Measurements from ENCODE around the gene VEZT.
"Not testable (repeated sequence)": the region's sequence is repeated elsewhere in the genome, so short reads cannot be mapped to it uniquely, and the experiment has no call there.

Gene VEZT

GRCh38 chr12:95224202-95225170, 6.9 kb downstream of the VEZT start:
- no peak for DNase-seq (ENCODE audit: low spot score)

GRCh38 chr12:95225645-95226212, 8.1 kb downstream of the VEZT start:
- DNase-seq (ENCODE audit: low spot score) = no peak

GRCh38 chr12:95227818-95228356, 10.3 kb downstream of the VEZT start:
- DNase-seq (ENCODE audit: low spot score) = no peak

DNA sequence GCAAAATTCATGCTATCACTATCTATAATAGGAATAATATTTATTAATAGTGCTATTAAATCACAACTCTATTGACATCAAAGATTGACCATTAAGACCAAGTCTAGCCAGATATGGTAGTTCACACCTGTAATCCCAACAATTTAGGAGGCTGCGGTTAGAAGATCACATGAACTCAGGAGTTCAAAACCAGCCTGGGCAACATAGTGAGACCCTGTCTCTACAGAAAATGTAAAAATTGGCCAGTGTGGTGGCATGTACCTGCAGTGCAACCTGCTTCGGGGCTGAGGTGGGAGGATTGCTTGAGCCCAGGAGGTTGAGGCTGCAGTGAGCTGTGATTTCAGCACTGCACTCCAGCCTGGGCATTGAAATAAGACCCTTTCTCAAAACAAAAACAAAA, 11.0 kb downstream of the VEZT start:
- DNase-seq (ENCODE audit: low spot score) = no peak

DNA sequence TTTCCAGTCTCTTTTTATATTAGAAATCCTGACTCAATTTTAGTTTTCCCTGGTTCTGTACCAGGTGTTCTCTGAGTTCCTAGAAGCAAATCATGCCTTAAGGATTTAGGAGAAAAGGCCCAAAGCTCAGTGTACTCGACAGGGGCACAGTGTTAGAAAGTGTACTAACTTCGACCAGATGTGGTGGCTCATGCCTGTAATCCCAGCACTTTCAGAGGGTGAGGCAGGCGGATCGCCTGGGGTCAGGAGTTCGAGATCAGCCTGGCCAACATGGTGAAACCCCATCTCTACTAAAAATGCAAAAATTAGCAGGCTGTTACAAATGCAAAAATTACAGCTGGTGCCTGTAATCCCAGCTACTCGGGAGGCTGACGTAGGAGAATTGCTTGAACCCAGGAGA, 12.0 kb downstream of the VEZT start:
- DNase-seq (ENCODE audit: low spot score) = no peak

DNA sequence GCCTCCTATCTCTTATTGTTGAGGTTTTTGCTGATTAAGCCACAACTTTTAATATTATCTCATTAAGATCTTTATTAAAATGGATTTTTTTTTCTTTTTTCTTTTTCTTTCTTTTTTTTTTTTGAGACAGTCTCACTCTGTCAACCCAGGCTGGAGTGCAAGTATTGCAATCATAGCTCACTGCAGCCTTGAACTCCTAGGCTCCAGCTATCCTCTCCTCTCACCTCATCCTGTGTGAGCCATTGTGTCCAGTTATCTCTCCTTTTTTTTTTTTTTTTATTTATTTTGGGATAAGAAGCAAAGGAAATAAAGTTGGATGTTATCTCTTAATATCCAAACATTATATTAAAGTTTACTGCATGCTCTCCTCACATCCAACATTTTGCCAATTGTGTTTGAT, 12.7 kb downstream of the VEZT start:
- DNase-seq (ENCODE audit: low spot score) = no peak

GRCh38 chr12:95231190-95231589, 13.6 kb downstream of the VEZT start:
- DNase-seq (ENCODE audit: low spot score) = no peak

- not testable (repeated sequence) for DNase-seq (ENCODE audit: low spot score)
These were observed 16.6 kb downstream of the VEZT start for GRCh38 chr12:95234187-95234586.

- DNase-seq (ENCODE audit: low spot score) = not testable (repeated sequence)
These were observed 18.0 kb downstream of the VEZT start for GRCh38 chr12:95235621-95236020.

DNA sequence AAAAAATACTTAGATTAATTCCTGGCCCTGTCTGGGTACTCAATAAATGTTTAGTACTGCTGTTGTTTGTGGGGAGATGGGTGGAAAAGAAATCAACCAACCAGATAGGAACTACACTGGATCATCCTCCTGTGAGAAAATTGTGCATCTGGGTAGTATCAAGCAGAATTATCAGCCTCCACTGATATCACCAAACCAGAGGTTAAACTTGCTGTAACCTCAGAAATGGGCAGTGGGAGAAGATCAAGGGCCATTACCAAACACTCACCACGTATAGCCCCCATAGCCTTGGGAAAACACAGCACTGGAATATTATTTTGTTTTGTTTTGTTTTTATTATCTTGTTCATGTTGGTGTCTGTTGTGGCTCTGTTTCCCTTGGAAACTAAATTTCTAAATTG, 19.7 kb downstream of the VEZT start:
- DNase-seq (ENCODE audit: low spot score) = no peak

DNA sequence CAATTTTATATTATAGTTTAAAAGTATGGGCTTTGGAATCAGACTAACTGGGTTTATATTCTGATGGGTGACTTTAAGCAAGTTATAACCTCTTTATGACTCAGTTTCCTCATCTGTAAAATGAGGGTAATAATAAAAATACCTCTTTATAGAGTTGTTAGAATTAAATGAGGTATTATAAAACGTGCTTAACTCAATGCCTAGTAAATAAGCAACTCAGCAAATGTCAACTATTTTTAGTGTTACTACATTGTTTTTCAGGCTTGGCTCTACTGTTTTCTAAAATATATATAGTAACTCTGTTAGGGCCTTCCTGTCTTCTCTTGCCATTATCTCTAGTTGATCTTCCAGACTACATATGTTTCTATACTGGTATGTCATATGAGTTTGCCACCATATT, 20.5 kb downstream of the VEZT start:
- no peak for DNase-seq (ENCODE audit: low spot score)

DNA sequence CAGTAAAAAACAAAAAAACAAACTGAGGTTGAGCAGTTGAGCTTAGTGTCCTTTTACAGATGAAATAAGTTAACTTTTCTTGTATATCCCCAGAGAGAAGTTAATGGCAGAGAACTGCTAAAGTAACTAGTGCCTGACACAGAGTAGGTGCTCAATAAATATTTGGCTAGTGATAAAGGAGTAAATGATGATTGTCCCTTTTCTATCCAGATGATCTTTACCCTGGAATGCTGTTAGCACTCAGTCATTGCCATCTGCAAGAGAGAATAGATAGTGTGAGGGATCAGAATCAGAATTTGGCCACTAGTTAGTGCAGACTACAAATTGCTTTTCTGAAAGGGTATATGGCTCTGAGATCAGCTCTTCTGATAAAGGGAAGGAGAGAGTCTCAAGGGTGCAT, 21.6 kb downstream of the VEZT start:
- no peak for DNase-seq (ENCODE audit: low spot score)

GRCh38 chr12:95239835-95240234, 22.2 kb downstream of the VEZT start:
- DNase-seq (ENCODE audit: low spot score) = not testable (repeated sequence)

- no peak for DNase-seq (ENCODE audit: low spot score)
These were observed 22.9 kb downstream of the VEZT start for GRCh38 chr12:95240556-95240955.

DNA sequence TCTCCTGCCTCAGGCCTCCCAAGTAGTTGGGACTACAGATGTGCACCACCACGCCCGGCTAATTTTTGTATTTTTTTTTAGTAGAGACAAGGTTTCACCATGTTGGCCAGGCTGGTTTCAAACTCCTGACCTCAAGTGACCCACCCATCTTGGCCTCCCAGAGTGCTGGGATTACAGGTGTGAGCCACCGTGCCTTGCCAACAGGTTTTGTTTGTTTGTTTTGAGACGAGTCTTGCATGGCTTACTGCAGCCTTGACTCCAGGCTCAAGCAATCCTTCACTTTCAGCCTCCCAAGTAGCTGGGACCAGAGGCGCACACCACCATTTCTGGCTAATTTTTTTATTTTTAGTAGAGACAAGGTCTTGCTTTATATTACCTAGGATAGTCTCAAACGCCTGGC, 23.5 kb downstream of the VEZT start:
- not testable (repeated sequence) for DNase-seq (ENCODE audit: low spot score)

DNA sequence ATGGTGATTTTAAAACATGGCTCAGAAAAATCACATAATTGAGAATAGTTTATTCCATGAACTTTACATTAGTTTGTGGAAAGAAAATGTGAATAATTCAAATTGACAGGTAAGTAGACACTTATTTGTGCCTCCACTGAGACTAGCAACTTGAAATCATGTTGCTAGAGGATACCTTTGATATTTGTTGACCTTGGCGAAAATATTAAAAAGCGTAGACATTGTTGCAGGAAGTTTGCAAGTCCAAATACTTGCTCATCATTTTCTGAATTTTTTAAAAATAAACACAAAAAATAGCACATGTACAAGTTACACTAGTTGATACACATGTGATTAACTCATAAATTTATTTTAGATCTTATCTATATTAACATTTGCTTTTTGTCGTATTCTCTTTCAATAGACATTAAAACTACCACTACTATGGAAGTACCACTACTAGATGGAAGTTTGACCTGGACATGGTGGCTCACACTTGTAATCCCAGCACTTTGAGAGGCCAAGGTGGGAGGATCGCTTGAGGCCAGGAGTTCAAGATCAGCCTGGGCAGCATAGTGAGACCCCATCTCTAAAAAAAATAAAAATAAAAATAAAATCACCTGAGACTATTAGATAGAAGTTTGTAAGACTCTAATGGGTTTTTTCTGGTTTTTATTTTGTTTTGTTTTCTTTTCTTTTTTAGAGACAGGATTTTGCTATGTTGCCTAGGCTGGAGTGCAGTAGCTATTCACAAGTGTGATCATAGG, 24.3 kb downstream of the VEZT start:
- no peak for DNase-seq (ENCODE audit: low spot score)

- no peak for DNase-seq (ENCODE audit: low spot score)
These were observed 26.0 kb downstream of the VEZT start for GRCh38 chr12:95243497-95244183.

- DNase-seq (ENCODE audit: low spot score) = no peak
These were observed 26.7 kb downstream of the VEZT start for GRCh38 chr12:95244350-95244749.

- DNase-seq (ENCODE audit: low spot score) = no peak
These were observed 30.5 kb downstream of the VEZT start for GRCh38 chr12:95248095-95248494.

- DNase-seq (ENCODE audit: low spot score) = no peak
These were observed 31.2 kb downstream of the VEZT start for GRCh38 chr12:95248604-95249360.

GRCh38 chr12:95253386-95253785, 35.8 kb downstream of the VEZT start:
- DNase-seq (ENCODE audit: low spot score) = no peak
